LoVo (cell line): ENCODE data around the gene CDS2.

Source experiments
- DNase-seq: peaks from one replicate; pipeline ENCODE4 v3.0.0-alpha.2; 2016; ENCODE audit warnings: low spot score

The CDS2 gene

DNA sequence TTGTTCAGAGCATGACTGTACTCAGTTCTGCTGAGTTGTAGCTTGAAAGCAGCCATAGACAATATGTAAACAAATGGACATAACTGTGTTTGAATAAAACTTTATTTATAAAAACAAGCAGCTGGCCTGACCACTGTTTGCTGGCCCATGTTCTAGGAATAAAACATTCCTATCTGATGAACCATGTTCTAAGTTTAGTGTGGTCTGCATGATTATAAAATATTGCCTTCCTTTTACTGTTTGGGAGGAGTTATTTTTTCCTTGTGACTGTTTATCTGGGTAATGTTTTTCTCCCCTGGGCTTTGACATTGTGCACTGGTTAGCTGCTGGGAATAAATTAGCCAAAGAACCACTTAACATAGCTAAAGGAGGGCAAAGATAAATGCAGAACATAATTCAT is 55.1 kb downstream of the CDS2 start:
- DNase-seq, result no peak

GRCh38 chr20:5182615-5183254 is 55.9 kb downstream of the CDS2 start:
- no peak for DNase-seq

DNA sequence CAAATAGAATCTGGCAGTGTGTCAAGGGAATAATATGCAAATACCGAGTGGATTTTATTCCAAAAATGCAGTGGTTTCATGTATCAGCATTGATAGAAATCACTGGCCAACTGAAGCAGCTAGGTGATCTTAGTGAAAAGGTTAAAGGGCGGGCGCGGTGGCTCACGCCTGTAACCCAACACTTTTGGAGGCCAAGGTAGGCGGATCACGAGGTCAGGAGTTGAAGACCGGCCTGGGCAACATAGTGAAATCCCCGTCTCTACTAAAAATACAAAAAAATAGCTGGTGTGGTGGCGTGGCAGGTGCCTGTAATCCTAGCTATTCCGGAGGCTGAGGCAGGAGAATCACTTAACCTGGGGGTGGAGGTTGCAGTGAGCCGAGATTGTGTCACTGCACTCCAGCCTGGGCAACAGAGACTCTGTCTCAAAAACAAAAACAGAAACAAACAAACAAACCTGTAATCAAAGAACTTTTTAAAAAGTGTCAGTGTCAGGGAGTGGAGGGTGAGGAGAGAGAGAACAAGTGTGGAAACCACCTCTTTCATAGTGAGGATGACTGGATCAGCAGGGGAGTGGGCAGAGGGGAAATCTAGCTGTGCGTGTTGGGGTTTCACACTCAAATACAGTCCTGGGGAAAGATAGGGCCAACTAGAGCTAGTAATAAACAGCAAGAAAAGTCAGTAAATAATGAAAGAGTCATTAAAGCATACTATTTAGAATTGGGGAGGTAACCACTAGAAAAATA is 57.1 kb downstream of the CDS2 start:
- DNase-seq, result no peak

DNA sequence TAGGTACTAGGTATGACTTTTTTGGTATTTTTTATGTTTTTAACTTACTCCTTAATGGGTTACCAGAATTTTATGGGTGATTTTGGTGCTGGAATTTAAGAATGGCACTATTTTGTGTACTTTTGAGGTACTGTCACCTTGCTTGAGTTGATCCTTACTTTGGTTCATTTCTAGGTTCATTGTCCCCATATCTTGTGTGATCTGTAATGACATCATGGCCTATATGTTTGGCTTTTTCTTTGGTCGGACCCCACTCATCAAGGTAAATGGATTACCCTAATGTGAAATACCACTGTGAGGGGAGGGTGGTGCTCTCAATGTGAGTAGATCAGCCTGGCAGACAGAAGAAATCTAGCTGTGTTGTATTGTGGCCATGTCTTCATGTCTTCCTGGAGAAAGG is 57.9 kb downstream of the CDS2 start:
- DNase-seq, result no peak

GRCh38 chr20:5187122-5187521 is 60.3 kb downstream of the CDS2 start:
- DNase-seq, result no peak

GRCh38 chr20:5188736-5189135 is 61.9 kb downstream of the CDS2 start:
- no peak for DNase-seq

- no peak for DNase-seq
Measured at GRCh38 chr20:5189917-5190316, 63.1 kb downstream of the CDS2 start.

DNA sequence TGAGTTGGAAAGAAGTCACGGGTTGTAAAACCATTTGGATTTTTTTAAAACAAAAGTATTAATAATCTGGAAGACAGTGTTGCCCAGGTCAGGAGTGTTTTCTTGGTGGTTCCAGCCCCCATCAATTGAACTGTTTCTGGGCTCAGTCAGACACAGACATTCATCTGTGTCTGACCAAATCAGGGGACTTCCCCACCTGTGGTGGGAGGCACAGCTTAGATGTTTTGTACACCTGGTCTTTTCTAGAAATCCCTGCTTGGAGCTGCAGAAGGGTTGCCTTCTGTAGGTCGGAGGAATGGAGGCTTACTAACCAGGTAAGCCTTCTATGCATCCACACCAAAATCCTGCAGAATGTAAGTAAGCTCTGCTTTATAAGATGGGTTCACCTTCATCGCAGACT is 63.6 kb downstream of the CDS2 start:
- no peak for DNase-seq

DNA sequence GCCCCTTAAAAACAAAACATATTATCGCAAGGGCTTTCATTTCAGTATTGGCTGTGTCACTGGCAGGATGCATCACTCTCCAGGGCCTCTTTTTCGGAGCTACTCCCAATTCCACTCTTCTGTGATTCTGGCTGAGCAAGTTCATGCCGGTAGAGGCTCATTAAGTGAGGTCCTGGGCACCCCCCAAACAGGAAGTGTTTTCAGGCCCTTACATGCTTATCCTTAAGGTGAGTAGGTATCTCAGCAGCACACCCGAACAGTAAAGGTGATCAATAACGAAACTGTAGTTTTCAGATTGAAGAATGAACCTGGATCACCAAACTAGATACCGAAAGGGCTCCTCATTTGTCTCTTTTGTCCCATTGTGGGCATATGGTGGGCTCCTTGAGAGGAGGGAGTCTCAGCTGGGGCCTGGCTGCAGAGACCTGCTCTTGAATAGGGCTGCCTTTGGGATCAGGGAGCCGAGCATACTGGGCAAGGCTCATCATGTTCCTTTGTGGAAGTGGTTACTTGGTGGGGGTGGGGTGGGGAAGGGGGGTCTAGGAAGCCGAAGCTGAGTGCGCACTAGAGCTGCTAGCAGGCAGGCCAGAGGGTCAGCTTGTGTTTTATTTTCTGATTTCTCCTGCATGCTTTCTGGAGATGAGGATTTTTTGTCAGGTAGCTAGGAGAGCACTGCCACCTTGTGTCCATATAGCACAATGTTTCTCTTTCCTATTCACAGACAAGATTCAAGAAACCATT is 65.2 kb downstream of the CDS2 start:
- DNase-seq, result peak; percentile 46

GRCh38 chr20:5192570-5193431 is 66.0 kb downstream of the CDS2 start:
- DNase-seq, result no peak

DNA sequence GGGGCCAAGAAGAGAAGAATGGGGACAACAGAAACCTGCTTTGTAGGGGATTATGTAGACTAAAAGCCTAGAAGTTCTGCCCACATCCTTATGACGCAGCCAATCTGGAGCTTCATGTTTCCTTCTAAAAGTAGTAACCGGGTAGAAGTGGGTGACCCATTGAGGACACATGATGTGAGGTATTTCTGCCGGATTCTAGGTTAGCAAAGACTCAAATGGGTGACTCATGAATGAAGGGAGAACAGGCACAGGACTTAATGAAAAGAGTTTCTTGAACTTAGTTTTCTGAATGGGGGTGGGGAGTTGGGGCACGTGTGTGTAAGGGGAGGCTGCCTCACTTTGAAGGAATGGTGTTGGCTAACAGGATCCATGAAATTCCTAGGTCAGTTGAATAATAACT is 68.8 kb downstream of the CDS2 start:
- DNase-seq, result no peak

DNA sequence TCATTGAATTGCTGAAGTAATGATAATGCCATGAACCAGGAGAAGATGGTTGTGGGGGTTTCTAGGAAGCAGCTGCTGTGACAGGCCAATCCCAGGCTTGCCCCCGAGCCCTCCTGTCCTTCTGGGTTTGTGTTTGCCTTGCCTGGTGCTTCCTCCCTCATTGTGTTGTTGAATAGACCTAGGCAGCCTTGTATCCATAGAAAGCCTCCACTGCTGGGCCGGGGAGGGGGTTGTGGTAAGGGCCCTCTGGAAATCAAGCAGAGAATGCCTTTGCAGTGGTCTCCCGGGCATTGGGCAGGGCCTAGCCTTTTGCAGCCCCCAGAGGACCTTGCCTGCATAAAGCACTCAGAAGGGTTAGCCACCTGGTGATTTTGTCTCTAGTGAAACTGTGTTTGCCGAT is 69.3 kb downstream of the CDS2 start:
- no peak for DNase-seq

- no peak for DNase-seq
Measured at GRCh38 chr20:5197270-5197827, 70.5 kb downstream of the CDS2 start.

DNA sequence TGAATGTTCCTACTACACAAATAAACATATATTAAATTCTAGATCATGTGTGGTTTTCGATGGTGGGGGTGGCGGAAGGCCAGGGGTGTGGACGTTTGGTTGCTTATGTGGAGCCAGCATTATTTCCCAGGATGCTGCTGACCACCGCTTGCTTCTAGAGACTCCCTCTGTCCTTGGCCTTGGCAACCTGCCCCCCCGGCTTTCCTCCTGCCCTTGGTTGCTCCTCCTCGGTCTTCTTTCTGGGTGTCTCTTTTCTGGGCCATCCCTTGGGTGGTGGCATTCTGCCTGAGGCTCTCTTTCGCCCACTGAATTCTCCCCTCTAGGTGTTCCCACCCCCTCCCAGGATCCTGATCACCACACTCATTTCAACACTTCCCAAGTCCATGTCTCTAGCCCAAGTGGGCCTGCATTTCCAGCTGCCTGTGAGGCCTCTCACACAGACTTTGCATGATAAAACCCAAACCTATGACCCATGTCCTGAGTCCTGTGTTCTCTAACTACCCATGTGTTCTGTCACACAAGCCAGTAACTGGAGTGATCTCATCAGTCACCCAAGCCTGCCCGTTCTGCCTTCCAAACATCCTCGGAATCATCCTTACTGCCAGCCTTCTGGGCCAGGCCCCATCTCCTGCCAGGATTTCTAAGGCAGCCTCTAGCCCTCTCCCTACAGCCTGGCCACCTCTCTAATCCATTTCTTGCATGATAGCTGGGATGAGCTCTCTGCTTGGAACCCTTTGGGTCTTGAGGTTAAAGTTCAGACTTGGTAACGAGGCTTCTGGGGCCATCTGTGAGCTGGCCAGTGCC is 71.2 kb downstream of the CDS2 start:
- no peak for DNase-seq

DNA sequence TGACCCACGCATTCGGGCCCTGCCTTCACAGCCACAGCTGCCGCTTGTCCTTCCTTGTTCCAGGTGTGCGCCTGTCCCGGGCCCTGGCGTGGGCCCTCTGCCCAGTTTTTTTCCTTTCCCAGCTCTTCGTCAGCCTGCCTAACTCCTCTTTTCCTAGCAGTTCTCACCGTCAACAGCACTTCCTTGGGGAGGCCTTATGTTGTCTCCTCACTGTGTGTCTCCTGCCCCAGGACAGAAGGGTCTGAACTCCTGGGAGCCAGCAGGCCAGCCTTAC is 71.8 kb downstream of the CDS2 start:
- DNase-seq, result no peak

GRCh38 chr20:5203380-5203779 is 76.6 kb downstream of the CDS2 start:
- no peak for DNase-seq

GRCh38 chr20:5205348-5206210 is 78.8 kb downstream of the CDS2 start:
- peak; percentile 63 for DNase-seq

DNA sequence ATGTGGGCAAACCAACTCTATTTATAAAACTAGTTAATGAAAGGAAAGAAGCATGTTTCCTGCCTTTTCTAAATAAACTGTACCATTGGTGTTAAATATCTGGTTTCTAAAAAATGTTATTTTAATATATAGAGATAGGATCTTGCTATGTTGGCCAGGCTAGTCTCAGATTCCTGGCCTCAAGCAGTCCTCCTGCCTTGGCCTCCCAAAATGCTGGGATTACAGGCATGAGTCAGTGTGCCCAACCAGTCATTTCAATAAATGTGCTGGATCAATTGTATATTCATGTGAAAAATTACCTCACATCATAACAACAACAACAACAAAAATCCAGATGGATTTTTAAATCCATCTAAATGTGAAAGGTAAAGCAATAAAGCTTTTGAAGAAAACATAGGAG is 80.3 kb downstream of the CDS2 start:
- no peak for DNase-seq

GRCh38 chr20:5211803-5212714 is 85.3 kb downstream of the CDS2 start:
- no peak for DNase-seq
